A549 (cell line): Measurements from ENCODE around the gene CXCR4.

Source experiments
- CEBPB ChIP-seq, 2 experiments: fragments of >200 bp in 1 of 2; sonication (Bioruptor Twin) in 1 of 2; formaldehyde crosslinking in 1 of 2; IDR thresholded peaks; 2 replicates each; pipeline ENCODE4 v1.6.1; 2012 to 2016
- CHD4 ChIP-seq: fragments of 200-600 bp; sonication (generic); IDR thresholded peaks from 2 replicates; pipeline ENCODE4 v1.6.1; 2016; ENCODE audit warnings: antibody characterized with exemption, mild to moderate bottlenecking, borderline replicate concordance
- EP300 ChIP-seq, 2 experiments: fragments of >200 bp; sonication (Bioruptor Twin); formaldehyde crosslinking; IDR thresholded peaks; 2 replicates in 1 of 2; 3 replicates in 1 of 2; pipeline ENCODE4 v1.6.1; 2016 to 2017
- HOXA7 ChIP-seq: fragments of 250-450 bp; sonication (Bioruptor Pico); IDR thresholded peaks from 2 replicates; pipeline ENCODE4 v1.5.0; 2020; ENCODE audit warnings: mild to moderate bottlenecking, moderate library complexity
- POLR2A ChIP-seq: IDR thresholded peaks from 2 replicates; pipeline ENCODE4 v1.6.1; 2012; ENCODE audit warnings: mild to moderate bottlenecking, low read length
- TF ChIP-seq, protein P1 (sequence below): fragments of >200 bp; sonication (Bioruptor Twin); formaldehyde crosslinking; IDR thresholded peaks from 3 replicates; pipeline ENCODE4 v1.5.1; 2016
- TF ChIP-seq, protein P2 (sequence below): IDR thresholded peaks from 2 replicates; pipeline ENCODE4 v1.6.1; 2012; ENCODE audit warnings: low read depth, borderline replicate concordance
- TF ChIP-seq, protein P3 (sequence below): IDR thresholded peaks from 2 replicates; pipeline ENCODE4 v1.6.1; 2012
- TF ChIP-seq, protein P4 (sequence below): fragments of 200-600 bp; sonication (generic); IDR thresholded peaks from 2 replicates; pipeline ENCODE4 v1.6.1; 2016; ENCODE audit warnings: antibody characterized with exemption, mild to moderate bottlenecking, moderate library complexity

DNA sequence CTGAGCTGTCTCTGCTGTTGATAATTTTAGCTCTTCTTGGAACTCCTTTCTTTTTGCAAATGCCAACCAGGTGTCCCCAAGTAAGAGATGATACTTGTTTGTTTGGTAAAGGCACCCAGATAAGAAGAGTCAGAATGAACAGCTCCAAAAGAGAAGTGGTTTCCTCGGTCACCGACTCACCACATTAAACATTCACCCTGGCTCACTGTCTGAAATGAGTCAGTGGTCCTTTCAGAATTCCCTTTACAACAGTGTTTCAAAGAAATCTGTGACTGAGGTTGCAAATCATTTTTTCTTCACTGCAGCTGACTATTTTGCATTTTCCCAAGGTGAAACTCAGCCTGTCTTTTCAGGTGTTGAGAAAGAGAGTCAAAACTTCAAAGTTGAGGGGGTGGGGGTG lies 16.2 kb upstream of the CXCR4 start:
- TF ChIP-seq POLR2A: no peak
- TF ChIP-seq, protein P1, sequence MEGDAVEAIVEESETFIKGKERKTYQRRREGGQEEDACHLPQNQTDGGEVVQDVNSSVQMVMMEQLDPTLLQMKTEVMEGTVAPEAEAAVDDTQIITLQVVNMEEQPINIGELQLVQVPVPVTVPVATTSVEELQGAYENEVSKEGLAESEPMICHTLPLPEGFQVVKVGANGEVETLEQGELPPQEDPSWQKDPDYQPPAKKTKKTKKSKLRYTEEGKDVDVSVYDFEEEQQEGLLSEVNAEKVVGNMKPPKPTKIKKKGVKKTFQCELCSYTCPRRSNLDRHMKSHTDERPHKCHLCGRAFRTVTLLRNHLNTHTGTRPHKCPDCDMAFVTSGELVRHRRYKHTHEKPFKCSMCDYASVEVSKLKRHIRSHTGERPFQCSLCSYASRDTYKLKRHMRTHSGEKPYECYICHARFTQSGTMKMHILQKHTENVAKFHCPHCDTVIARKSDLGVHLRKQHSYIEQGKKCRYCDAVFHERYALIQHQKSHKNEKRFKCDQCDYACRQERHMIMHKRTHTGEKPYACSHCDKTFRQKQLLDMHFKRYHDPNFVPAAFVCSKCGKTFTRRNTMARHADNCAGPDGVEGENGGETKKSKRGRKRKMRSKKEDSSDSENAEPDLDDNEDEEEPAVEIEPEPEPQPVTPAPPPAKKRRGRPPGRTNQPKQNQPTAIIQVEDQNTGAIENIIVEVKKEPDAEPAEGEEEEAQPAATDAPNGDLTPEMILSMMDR: no peak
- no peak for TF ChIP-seq EP300 (IDR thresholded peaks at IDR 0.05)
- TF ChIP-seq, protein P2, sequence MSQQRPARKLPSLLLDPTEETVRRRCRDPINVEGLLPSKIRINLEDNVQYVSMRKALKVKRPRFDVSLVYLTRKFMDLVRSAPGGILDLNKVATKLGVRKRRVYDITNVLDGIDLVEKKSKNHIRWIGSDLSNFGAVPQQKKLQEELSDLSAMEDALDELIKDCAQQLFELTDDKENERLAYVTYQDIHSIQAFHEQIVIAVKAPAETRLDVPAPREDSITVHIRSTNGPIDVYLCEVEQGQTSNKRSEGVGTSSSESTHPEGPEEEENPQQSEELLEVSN: no peak
- TF ChIP-seq, protein P3, sequence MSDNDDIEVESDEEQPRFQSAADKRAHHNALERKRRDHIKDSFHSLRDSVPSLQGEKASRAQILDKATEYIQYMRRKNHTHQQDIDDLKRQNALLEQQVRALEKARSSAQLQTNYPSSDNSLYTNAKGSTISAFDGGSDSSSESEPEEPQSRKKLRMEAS: no peak
- TF ChIP-seq HOXA7 (CRISPR knock-in tag): no peak
- TF ChIP-seq, protein P4, sequence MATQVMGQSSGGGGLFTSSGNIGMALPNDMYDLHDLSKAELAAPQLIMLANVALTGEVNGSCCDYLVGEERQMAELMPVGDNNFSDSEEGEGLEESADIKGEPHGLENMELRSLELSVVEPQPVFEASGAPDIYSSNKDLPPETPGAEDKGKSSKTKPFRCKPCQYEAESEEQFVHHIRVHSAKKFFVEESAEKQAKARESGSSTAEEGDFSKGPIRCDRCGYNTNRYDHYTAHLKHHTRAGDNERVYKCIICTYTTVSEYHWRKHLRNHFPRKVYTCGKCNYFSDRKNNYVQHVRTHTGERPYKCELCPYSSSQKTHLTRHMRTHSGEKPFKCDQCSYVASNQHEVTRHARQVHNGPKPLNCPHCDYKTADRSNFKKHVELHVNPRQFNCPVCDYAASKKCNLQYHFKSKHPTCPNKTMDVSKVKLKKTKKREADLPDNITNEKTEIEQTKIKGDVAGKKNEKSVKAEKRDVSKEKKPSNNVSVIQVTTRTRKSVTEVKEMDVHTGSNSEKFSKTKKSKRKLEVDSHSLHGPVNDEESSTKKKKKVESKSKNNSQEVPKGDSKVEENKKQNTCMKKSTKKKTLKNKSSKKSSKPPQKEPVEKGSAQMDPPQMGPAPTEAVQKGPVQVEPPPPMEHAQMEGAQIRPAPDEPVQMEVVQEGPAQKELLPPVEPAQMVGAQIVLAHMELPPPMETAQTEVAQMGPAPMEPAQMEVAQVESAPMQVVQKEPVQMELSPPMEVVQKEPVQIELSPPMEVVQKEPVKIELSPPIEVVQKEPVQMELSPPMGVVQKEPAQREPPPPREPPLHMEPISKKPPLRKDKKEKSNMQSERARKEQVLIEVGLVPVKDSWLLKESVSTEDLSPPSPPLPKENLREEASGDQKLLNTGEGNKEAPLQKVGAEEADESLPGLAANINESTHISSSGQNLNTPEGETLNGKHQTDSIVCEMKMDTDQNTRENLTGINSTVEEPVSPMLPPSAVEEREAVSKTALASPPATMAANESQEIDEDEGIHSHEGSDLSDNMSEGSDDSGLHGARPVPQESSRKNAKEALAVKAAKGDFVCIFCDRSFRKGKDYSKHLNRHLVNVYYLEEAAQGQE: no peak
- no peak for TF ChIP-seq CEBPB (IDR thresholded peaks at IDR 0.05)
- no peak for TF ChIP-seq CHD4
